DND-41 (cell line): ENCODE results near the gene ELL.

Experiments
- EZH2 ChIP-seq: IDR thresholded peaks from 3 replicates; pipeline ENCODE4 v1.6.1; 2012; ENCODE audit warnings: borderline replicate concordance, low read depth, mild to moderate bottlenecking, moderate library complexity, low read length, inconsistent platforms; ENCODE audit not compliant: severe bottlenecking
- TF ChIP-seq, protein P1 (sequence below): IDR thresholded peaks from 2 replicates; pipeline ENCODE4 v1.5.1; 2012; ENCODE audit warnings: borderline replicate concordance, low read length, moderate library complexity, mild to moderate bottlenecking; ENCODE audit not compliant: poor library complexity, severe bottlenecking; ENCODE audit errors: extremely low read depth

- TF ChIP-seq, protein P1, sequence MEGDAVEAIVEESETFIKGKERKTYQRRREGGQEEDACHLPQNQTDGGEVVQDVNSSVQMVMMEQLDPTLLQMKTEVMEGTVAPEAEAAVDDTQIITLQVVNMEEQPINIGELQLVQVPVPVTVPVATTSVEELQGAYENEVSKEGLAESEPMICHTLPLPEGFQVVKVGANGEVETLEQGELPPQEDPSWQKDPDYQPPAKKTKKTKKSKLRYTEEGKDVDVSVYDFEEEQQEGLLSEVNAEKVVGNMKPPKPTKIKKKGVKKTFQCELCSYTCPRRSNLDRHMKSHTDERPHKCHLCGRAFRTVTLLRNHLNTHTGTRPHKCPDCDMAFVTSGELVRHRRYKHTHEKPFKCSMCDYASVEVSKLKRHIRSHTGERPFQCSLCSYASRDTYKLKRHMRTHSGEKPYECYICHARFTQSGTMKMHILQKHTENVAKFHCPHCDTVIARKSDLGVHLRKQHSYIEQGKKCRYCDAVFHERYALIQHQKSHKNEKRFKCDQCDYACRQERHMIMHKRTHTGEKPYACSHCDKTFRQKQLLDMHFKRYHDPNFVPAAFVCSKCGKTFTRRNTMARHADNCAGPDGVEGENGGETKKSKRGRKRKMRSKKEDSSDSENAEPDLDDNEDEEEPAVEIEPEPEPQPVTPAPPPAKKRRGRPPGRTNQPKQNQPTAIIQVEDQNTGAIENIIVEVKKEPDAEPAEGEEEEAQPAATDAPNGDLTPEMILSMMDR = no peak
- TF ChIP-seq EZH2 = no peak
Observed at GRCh38 chr19:18397242-18398202, 124.3 kb downstream of the ELL start, which contains the start of gene LRRC25.
